Measurements from ENCODE around the gene UBAC2. TPM values are rescaled to one million over a fixed set of nuclear protein-coding genes. Genes with fewer than 3 reads are reported as not detected.

UBAC2 gene
- total and polyA plus RNA-seq, 2 of the 4 experiments (the other 2 are of a cell fraction) = 20.8 to 36.3 TPM

DNA sequence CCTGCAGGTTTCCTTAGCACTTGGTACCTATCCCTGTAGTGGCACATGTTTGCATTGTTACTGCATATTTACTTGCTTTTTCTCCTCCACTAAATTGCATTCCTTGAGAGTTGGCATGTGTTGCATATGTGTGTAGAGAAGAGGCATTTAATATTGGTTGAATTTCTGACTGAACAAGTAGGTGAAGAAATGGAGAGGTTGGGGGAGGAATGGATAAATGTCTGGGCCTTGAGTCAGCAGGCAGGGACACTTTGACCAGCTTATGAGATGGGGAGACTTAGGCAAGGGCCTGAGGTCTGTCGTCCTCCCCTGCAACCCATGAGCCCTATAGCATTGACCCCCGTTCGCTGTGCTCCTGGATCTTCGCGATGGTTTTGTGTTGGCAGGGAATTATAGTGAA, 59.6 kb downstream of the UBAC2 start:
- DNase-seq (peak; percentile 3), ATAC-seq (ENCODE audit: low read depth) (no peak)
- H3K23ac ChIP-seq (ENCODE audit: low read depth, low read length) = no peak overlapping the region
- no peaks in the 10 kb centered on the region; the same call in 1 of the 2 replicates for H4K20me1 ChIP-seq (ENCODE audit: insufficient read depth, low read length)
- no peaks in the 10 kb centered on the region for H3K27me3 ChIP-seq (ENCODE audit: control insufficient read depth, insufficient read depth, low read length)
- no peak overlapping the region for H2AFZ ChIP-seq (replicated peaks; ENCODE audit: low read length, poor library complexity)
- H3K4ac ChIP-seq (ENCODE audit: low read depth, low read length) = no peak overlapping the region
- in situ Hi-C loops (cut with MboI; ENCODE audit: low sequenced_read_pairs) (loop anchor here (5.0 kb wide), 1 partner anchor 83 kb away; no protein-coding TSS in a partner anchor), intact Hi-C loops (cut with micrococcal nuclease) (loop anchor here (10.0 kb wide), 2 partner anchors 175 to 415 kb away; no protein-coding TSS in a partner anchor), dilution Hi-C loops (cut with HindIII; ENCODE audit: low sequenced_read_pairs, unreplicated experiment) (no loop called here)
- no peak overlapping the region for H2BK20ac ChIP-seq (ENCODE audit: low read depth, low read length)
- H2BK120ac ChIP-seq (ENCODE audit: low read depth, low read length) = no peak overlapping the region
- H4K5ac ChIP-seq (ENCODE audit: low read depth, low read length) = no peak overlapping the region
- no peak overlapping the region for H3K9ac ChIP-seq (ENCODE audit: low read depth, low read length)
- no peak overlapping the region for H3K18ac ChIP-seq (ENCODE audit: low read depth, low read length)
- H3K79me1 ChIP-seq (ENCODE audit: low read depth in 1 of 2, low read length in 2 of 2) = peaks cover 3 to 4% of the 10 kb centered on the region in 2 experiments; a peak in 2 of 4 replicates
- no peaks in the 10 kb centered on the region for H3K9me3 ChIP-seq (ENCODE audit: control insufficient read depth, insufficient read depth, low read length)
- no peak overlapping the region for H3K4me3 ChIP-seq (ENCODE audit: insufficient read depth, low read depth, low read length)
- TF ChIP-seq SMC3 (IDR thresholded peaks at IDR 0.05; ENCODE audit: low read depth, low read length) (no peak), BHLHE40 (IDR thresholded peaks at IDR 0.05; ENCODE audit: low read depth, low read length) (no peak), FOS (IDR thresholded peaks at IDR 0.05; ENCODE audit: low read depth, low read length) (no peak), CHD1 (IDR thresholded peaks at IDR 0.05; ENCODE audit: low read depth, low read length) (no peak), POLR2A (IDR thresholded peaks at IDR 0.05; ENCODE audit: low read depth, low read length) (no peak), MAZ (IDR thresholded peaks at IDR 0.05; ENCODE audit: borderline replicate concordance, low read depth, low read length) (no peak), CEBPB (IDR thresholded peaks at IDR 0.05; ENCODE audit: low read depth, low read length) (no peak), MXI1 (IDR thresholded peaks at IDR 0.05; ENCODE audit: borderline replicate concordance, low read depth, low read length) (no peak), RAD21 (IDR thresholded peaks at IDR 0.05; ENCODE audit: low read length) (no peak), RFX5 (IDR thresholded peaks at IDR 0.05; ENCODE audit: low read depth, low read length) (no peak), MAFK (IDR thresholded peaks at IDR 0.05; ENCODE audit: low read depth, low read length) (no peak), NFE2L2 (IDR thresholded peaks at IDR 0.05; ENCODE audit: low read depth, low read length) (no peak), RCOR1 (IDR thresholded peaks at IDR 0.05; ENCODE audit: insufficient replicate concordance, low read length) (no peak)
- TF ChIP-seq, protein P1, sequence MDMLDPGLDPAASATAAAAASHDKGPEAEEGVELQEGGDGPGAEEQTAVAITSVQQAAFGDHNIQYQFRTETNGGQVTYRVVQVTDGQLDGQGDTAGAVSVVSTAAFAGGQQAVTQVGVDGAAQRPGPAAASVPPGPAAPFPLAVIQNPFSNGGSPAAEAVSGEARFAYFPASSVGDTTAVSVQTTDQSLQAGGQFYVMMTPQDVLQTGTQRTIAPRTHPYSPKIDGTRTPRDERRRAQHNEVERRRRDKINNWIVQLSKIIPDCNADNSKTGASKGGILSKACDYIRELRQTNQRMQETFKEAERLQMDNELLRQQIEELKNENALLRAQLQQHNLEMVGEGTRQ (IDR thresholded peaks at IDR 0.05; ENCODE audit: low read depth, low read length) = no peak
- TF ChIP-seq, protein P2, sequence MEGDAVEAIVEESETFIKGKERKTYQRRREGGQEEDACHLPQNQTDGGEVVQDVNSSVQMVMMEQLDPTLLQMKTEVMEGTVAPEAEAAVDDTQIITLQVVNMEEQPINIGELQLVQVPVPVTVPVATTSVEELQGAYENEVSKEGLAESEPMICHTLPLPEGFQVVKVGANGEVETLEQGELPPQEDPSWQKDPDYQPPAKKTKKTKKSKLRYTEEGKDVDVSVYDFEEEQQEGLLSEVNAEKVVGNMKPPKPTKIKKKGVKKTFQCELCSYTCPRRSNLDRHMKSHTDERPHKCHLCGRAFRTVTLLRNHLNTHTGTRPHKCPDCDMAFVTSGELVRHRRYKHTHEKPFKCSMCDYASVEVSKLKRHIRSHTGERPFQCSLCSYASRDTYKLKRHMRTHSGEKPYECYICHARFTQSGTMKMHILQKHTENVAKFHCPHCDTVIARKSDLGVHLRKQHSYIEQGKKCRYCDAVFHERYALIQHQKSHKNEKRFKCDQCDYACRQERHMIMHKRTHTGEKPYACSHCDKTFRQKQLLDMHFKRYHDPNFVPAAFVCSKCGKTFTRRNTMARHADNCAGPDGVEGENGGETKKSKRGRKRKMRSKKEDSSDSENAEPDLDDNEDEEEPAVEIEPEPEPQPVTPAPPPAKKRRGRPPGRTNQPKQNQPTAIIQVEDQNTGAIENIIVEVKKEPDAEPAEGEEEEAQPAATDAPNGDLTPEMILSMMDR (conservative IDR thresholded peaks at IDR 0.05; ENCODE audit: low read depth, low read length) = no peak
- TF ChIP-seq, protein P3, sequence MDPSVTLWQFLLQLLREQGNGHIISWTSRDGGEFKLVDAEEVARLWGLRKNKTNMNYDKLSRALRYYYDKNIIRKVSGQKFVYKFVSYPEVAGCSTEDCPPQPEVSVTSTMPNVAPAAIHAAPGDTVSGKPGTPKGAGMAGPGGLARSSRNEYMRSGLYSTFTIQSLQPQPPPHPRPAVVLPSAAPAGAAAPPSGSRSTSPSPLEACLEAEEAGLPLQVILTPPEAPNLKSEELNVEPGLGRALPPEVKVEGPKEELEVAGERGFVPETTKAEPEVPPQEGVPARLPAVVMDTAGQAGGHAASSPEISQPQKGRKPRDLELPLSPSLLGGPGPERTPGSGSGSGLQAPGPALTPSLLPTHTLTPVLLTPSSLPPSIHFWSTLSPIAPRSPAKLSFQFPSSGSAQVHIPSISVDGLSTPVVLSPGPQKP (IDR thresholded peaks at IDR 0.05; ENCODE audit: borderline replicate concordance, low read depth, low read length) = no peak
- H2BK15ac ChIP-seq (ENCODE audit: low read depth, low read length) = no peak overlapping the region
- BruUV-seq (replicated peaks) = no TSS peak
- WGBS, 2 experiments (ENCODE audit: extremely low coverage in 2 of 2, insufficient read length in 1 of 2) = no CpG with 5 or more reads among the region's 5 CpGs
- no peak overlapping the region for H3K56ac ChIP-seq (ENCODE audit: extremely low read depth, insufficient read depth, low read length)
- peaks cover 3% of the 10 kb centered on the region; the same call in 1 of the 2 replicates for H3K9me1 ChIP-seq (ENCODE audit: insufficient read depth, low read length)
- H3K36me3 ChIP-seq (ENCODE audit: control insufficient read depth, insufficient read depth, low read length) = peaks cover 5% of the 10 kb centered on the region
- H3K14ac ChIP-seq (replicated peaks; ENCODE audit: low read depth, low read length) = no peak overlapping the region
- H4K91ac ChIP-seq (ENCODE audit: insufficient read depth, low read depth, low read length) = no peak overlapping the region
- no peak overlapping the region for H2BK5ac ChIP-seq (ENCODE audit: low read depth, low read length, poor library complexity, severe bottlenecking)
- peaks cover 4% of the 10 kb centered on the region; the same call in 1 of the 2 replicates for H3K4me1 ChIP-seq (ENCODE audit: control insufficient read depth, insufficient read depth, low read length)
- POLR2A ChIA-PET (ENCODE audit: unreplicated experiment) = no interaction called here
- H4K8ac ChIP-seq (ENCODE audit: low read depth in 2 of 2, low read length in 2 of 2) = no peak overlapping the region
- no peak overlapping the region for H2AK5ac ChIP-seq (ENCODE audit: low read depth, low read length)
- CTCF ChIA-PET = interaction anchor here (1.0 kb wide), 1 partner anchor 83 kb away, joined by 3 read pairs; no protein-coding TSS in a partner anchor
- no peak overlapping the region for H3K4me2 ChIP-seq (ENCODE audit: low read depth, low read length)
- no peak overlapping the region for H2AK9ac ChIP-seq (replicated peaks; ENCODE audit: low read depth, low read length, poor library complexity)
- no peak overlapping the region for H3K27ac ChIP-seq (ENCODE audit: insufficient read depth, low read length)

All from IMR-90 (cell line).